GM18909 (cell line): Measurements from ENCODE around the gene NATD1.
A peak's percentile ranks its signal among the peaks of the same experiment; 100 is the strongest.

Source experiments
- ATAC-seq: cut with Tn5 transposase; IDR thresholded peaks from one replicate; pipeline ENCODE4 v1.9.1; 2021; ENCODE audit warnings: mild to moderate bottlenecking; ENCODE audit not compliant: unreplicated experiment, poor library complexity

Gene NATD1

DNA sequence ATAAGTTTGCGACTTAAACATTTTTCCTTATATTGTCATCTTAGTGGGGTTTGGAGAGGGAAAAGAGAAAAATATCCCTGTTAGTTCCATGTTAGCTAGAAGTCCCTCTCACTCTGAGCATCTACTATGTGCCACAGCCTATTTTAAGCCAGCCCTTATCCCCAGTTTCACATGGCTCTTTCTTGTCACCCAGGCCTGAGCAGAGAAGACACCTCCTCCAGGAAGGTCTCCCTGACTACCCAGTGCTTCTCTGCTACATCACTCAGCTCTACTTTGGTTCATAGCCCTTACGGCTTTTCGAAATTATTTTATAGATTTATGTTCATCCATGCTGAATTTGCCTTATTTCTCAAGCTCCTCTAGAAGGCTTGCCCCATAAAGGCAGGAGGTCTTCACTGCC lies 24.1 kb upstream of the NATD1 start:
- ATAC-seq, result no peak

GRCh38 chr17:21276264-21276588 lies 23.0 kb upstream of the NATD1 start:
- ATAC-seq, result no peak

GRCh38 chr17:21275579-21276263 lies 22.5 kb upstream of the NATD1 start:
- ATAC-seq, result peak; percentile 95

DNA sequence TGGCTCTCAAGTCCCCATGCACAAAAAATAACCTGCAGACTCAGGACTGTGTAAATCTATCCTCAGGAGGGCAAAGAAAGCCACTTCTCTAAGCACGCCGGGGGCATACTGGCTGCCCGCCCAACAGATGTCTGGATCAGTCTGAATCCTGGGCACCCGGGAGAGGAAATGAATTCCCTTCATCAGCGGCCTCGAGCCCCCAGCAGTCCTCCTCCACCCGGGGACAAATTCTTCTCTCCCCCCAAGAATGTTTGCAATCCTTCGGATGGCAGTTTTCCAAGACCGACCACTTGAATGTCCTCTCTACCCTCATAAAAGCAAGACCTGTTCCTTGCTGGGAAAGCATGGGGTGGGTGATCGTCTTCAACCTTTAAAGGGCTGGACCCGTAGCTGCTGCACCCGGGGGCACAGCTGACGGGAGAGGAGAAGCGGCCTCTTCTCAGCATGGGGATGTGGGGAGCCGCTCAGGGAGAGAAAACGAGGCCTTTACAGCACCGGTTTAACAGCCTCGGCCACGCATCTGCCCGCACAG lies 21.9 kb upstream of the NATD1 start:
- ATAC-seq, result no peak

DNA sequence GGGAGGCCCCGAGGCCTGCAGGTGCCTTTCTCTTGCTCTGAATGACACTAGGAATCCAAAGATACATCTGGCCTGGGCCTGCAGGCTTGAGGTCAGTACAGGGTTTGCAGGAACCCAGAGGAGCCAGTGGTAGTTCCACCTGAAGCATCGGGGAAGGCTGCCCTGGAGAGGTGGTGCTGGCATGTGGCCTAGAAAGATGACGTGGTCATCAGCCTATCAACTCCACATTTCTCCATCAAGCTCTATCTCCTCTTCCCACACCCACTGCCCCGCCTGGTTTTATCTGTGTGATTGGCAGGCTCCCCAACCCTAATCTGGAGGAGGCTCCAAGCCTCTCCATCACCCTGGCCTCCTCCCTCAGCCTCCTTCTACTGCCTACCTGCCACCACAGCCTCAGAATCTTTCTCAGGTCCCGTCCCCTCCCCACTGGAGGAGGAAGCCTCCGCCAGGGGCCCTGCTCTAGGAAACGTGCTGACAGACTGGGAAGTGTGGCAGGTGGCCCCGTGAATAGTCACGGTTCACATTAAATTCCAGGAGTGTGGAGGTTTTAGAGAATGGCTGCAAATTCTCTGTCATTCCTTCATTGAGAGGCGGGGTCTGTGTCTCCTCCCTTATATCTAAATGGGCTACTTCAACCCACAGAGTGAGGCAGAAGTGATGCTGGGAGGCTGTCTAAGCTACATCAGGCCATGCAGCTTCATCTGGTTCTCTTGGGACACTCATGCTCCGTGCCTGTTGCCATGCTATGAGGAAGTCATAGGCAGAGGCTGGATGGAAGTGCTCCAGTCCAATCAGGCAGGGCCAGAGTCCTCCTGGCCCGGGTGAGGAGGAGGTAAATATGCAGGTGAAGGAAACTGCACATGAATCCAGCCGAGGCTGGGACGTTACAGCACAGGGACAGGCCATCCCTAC lies 19.9 kb upstream of the NATD1 start:
- no peak for ATAC-seq

DNA sequence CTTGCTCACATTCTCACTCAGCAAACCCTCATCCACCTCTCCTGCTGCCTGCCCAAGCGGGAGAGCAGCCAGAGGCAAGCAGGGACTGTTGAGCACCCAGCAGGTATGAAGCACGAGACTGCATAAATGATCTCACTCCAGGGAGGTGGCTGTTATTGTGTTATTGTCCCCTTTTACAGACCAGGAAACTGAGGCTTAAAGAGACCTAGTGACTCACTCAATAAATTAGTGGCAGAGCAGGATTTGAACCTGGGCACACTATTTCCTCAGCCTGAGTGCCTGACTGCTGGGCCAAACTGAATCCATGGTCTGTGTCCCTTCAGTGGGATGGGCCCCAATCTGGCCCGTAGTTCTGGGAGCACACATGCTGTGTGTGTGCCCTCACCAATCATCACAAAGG lies 19.0 kb upstream of the NATD1 start:
- ATAC-seq, result no peak

DNA sequence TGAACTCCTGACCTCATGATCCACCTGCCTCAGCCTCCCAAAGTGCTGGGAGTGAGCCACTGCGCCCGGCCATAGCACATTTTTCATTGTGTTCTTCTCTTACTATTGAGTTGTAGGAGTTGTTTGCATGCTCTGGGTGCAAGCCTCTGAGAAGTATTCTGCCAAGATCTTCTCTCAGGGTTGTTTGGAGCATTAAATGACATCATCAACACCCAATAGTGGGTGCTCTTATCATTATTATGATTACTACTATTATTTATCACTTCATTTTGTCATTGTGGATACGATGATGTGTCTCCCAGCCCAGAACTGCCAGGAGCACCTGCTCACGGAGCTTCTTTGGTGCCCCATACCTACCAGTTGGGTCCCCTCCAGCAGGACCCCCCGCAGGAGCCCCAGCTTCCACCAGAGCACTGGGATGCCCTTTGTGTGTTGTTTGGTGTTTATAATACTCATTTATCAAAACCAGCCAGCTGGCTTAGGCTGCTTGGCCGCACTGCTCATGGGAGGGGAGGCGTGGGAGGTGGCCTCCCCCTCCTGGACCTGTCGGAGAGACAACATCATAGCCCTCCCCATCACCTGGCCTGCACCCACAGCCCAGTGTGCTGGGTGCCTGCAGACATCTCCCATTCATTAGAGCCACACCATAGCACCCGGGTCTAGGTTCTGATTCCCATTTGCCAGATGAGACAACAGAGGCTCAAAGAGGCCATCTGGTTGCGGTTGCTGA lies 18.4 kb upstream of the NATD1 start:
- ATAC-seq, result no peak

DNA sequence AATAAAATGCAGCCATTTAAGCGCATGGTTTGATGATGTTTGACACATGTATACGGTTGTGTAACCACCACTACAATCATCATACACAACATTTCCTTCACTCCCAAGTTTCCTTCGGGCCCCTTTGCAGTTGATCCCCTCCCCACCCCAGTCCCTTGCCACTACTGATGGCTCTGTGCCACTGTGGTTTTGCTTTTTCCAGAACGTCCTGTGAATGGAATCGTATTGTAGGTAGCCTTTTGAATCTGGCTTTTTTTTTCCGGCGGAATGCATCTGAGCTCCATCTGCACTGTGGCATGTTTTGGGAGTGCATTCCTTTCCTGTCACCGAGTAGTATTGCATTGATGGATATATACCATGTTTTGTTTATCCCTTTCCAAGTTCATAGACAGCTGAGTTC lies 16.2 kb upstream of the NATD1 start:
- ATAC-seq, result no peak

DNA sequence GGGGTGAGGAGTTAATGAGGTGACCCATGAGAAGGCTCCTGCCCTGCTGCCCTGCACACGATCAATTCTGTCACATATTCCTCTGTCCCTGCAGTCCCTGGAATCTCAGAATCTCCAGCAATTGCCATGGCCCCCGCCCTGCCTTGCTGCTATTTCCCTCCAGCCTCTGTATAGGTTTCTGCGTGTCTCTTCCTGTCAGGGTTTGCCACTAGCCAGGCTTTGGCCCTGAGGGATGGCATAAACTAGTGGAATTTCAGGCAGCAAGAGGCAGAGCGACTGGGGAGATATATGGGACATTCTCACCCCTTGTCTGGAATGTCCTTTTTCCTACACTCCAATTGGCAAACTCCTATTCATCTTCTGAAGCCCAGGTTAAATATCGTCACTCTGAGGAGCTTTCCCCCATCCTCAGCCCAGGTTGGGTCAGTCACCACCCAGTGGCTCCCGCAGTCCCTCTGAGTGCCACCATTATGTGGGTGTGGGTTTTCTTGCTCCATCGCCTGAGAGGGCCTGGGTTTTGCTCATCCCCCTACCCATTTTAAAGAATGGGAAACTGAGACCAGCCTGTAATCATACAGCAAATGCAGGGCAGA lies 15.5 kb upstream of the NATD1 start:
- ATAC-seq, result no peak

DNA sequence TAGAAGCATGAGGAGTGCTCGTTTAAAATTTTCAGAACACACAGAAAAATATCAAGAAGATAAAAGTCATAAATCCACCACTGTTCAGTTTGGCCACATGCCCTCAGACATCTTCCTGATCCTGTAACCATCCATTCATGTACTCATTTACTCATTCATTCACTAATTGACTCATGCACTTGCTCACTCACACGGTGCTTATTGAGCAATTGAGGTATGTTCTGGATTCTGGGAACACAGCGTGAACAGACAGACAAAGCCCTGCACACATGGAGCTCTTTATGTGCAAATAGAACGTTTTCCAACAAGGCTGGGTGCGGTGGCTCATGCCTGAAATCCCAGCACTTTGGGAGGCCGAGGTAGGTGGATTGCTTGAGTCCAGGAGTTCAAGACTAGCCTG lies 10.2 kb upstream of the NATD1 start:
- no peak for ATAC-seq

DNA sequence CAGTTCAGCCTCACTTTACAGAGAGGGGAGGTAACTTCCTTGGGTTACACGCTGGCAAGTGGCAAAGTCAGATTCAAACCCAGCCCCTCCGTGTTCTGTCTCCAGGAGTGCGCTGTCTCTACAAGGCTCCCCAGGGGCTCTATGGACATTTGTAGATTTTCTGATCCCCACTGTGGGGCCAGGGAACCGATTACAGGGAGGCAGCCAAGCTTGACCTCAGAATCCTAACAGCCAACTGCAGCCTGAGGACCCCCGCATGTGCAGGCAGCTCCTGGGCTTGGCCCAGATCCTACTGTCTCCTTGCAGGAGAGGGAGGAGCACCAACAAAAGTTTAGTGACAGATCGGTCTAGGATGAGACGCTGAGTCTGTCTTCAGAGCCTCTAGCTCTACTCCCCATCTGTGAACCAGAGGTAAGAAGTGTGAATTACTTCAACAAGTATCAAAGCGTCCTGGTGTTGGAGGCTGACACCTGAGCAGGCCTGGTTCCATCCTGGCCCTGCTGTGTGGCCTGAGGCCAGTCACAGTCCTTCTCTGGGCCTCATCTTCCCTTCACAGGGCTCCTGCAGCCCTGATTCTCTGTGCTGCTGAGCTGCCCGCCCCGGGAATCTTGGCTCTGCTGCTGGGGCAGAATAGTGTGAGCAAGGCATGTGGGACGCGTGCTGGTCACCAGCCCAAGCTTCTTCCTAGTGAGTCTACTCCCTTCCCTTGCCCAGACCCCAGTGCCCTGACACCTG lies 9.2 kb upstream of the NATD1 start:
- ATAC-seq, result no peak

- no peak for ATAC-seq
Observed at GRCh38 chr17:21258593-21258992, 5.4 kb upstream of the NATD1 start.

DNA sequence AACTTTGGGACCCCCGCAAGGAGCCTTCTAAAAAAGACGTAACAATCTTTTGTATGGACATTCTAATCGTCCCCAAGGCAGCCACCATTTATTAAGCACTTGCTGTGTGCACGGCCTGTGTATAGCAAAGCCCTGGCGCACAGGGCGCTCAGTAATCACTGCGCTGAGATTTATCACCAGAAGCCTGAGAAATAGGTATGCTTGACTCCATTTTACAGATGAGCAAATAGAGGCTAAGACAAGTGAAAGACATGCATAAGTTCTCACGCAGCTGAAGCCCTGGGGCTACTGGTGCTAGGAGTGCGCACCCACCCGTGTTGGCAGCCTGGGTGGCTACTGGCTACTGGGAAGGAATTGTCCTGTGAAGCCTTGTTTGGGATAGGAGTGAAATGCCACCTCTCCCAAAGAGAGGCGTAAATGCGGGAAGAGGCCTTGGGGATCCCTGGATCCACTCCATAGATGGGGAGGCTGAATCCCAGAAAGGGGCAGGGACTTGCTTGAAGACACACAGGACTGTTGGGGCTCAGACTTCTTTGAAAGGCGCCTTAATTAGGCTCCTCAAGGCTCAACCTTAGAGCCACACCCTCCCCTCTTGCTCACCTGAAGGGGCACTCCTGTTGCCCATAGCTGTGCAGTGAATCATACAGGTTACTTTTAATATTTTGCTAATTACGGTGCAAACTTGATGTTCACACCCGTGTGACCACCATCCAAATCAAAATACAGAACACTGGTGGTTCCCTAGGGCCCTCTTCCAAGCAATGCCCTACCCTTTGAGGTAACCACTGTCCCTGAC lies 634 bp upstream of the NATD1 start:
- peak; percentile 14 for ATAC-seq

- ATAC-seq, result no peak
Observed at GRCh38 chr17:21252289-21252795, 868 bp downstream of the NATD1 start.

GRCh38 chr17:21251337-21252010 lies 1.7 kb downstream of the NATD1 start:
- no peak for ATAC-seq

DNA sequence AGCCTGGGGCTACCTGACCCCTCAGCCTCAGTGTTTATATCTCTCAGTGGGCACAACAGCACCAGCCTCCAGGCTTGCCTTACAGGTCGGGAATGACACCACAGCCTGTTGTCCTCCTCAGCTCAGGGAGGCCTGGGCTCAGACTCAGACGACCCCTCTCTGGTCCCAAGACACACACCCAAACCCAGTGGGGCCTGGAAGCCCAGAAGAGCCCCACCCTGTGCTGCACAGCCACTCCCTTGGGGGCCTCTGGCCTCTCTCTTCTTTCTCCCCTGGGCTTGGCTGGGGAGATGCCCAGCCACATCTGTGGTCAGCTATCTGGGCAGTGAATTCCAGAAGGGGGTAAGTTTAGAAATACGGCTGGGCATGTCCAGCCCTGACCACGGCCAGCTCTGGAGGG lies 2.4 kb downstream of the NATD1 start:
- no peak for ATAC-seq

GRCh38 chr17:21249920-21250703 lies 3.1 kb downstream of the NATD1 start:
- no peak for ATAC-seq
